ENCODE results near the gene LRIG1. TPM values are rescaled to one million over a fixed set of nuclear protein-coding genes. Genes with fewer than 3 reads are reported as not detected.

The LRIG1 gene
- total RNA-seq, 1 donor, result 14.1 TPM

GRCh38 chr3:66439666-66440344 lies 61.0 kb downstream of the LRIG1 start:
- no peaks in the 10 kb centered on the region for H3K27me3 ChIP-seq (ENCODE audit: insufficient read depth, low read length)
- H3K4me3 ChIP-seq (ENCODE audit: insufficient read depth, low read length), result no peak overlapping the region
- H3K36me3 ChIP-seq (ENCODE audit: insufficient read depth, low read length), result no peaks in the 10 kb centered on the region
- no peak for TF ChIP-seq CTCF (IDR thresholded peaks at IDR 0.05; ENCODE audit: extremely low read depth, low read depth, low read length)
- no peak overlapping the region for H3K27ac ChIP-seq (ENCODE audit: low read depth, low read length)
- no peak overlapping the region for H2AFZ ChIP-seq (ENCODE audit: low read length)
- H3K4me2 ChIP-seq (ENCODE audit: insufficient read depth, low read length), result no peak overlapping the region
- no peaks in the 10 kb centered on the region for H3K79me2 ChIP-seq (ENCODE audit: insufficient read depth, low read length)
- H4K20me1 ChIP-seq (ENCODE audit: insufficient read depth, low read length), result no peaks in the 10 kb centered on the region
- peaks cover 30% of the 10 kb centered on the region for H3K4me1 ChIP-seq (ENCODE audit: insufficient read depth, low read length)
- no peak for DNase-seq (ENCODE audit: insufficient read length, low spot score, missing footprints)
- no peaks in the 10 kb centered on the region for H3K9me3 ChIP-seq (ENCODE audit: low read depth, low read length)

- Histone ChIP-seq H3K36me3 (ENCODE audit: insufficient read depth, low read length) (no peaks in the 10 kb centered on the region), H3K4me1 (ENCODE audit: insufficient read depth, low read length) (peaks cover 25% of the 10 kb centered on the region), H3K79me2 (ENCODE audit: insufficient read depth, low read length) (no peaks in the 10 kb centered on the region), H3K27ac (ENCODE audit: low read depth, low read length) (no peak overlapping the region), H3K4me2 (ENCODE audit: insufficient read depth, low read length) (no peak overlapping the region), H4K20me1 (ENCODE audit: insufficient read depth, low read length) (no peaks in the 10 kb centered on the region), H3K27me3 (ENCODE audit: insufficient read depth, low read length) (no peaks in the 10 kb centered on the region), H2AFZ (ENCODE audit: low read length) (no peak overlapping the region), H3K4me3 (ENCODE audit: insufficient read depth, low read length) (no peak overlapping the region), H3K9me3 (ENCODE audit: low read depth, low read length) (no peaks in the 10 kb centered on the region)
- no peak for TF ChIP-seq CTCF (IDR thresholded peaks at IDR 0.05; ENCODE audit: extremely low read depth, low read depth, low read length)
- no peak for DNase-seq (ENCODE audit: insufficient read length, low spot score, missing footprints)
Measured at GRCh38 chr3:66438046-66438445, 62.8 kb downstream of the LRIG1 start.

GRCh38 chr3:66437341-66437929 lies 63.4 kb downstream of the LRIG1 start:
- no peaks in the 10 kb centered on the region for H4K20me1 ChIP-seq (ENCODE audit: insufficient read depth, low read length)
- H3K4me2 ChIP-seq (ENCODE audit: insufficient read depth, low read length), result no peak overlapping the region
- no peaks in the 10 kb centered on the region for H3K79me2 ChIP-seq (ENCODE audit: insufficient read depth, low read length)
- no peaks in the 10 kb centered on the region for H3K9me3 ChIP-seq (ENCODE audit: low read depth, low read length)
- H3K27me3 ChIP-seq (ENCODE audit: insufficient read depth, low read length), result no peaks in the 10 kb centered on the region
- DNase-seq (ENCODE audit: insufficient read length, low spot score, missing footprints), result no peak
- H2AFZ ChIP-seq (ENCODE audit: low read length), result no peak overlapping the region
- no peak for TF ChIP-seq CTCF (IDR thresholded peaks at IDR 0.05; ENCODE audit: extremely low read depth, low read depth, low read length)
- no peak overlapping the region for H3K27ac ChIP-seq (ENCODE audit: low read depth, low read length)
- H3K4me1 ChIP-seq (ENCODE audit: insufficient read depth, low read length), result peaks cover 19% of the 10 kb centered on the region
- no peaks in the 10 kb centered on the region for H3K36me3 ChIP-seq (ENCODE audit: insufficient read depth, low read length)
- H3K4me3 ChIP-seq (ENCODE audit: insufficient read depth, low read length), result no peak overlapping the region

- no peak for DNase-seq (ENCODE audit: insufficient read length, low spot score, missing footprints)
Measured at GRCh38 chr3:66435989-66436388, 64.8 kb downstream of the LRIG1 start.

More at GRCh38 chr3:66435989-66436388, 64.8 kb downstream of the LRIG1 start:
- Histone ChIP-seq H3K4me2 (ENCODE audit: insufficient read depth, low read length) (no peak overlapping the region), H3K4me3 (ENCODE audit: insufficient read depth, low read length) (no peak overlapping the region), H4K20me1 (ENCODE audit: insufficient read depth, low read length) (no peaks in the 10 kb centered on the region), H2AFZ (ENCODE audit: low read length) (no peak overlapping the region), H3K27me3 (ENCODE audit: insufficient read depth, low read length) (no peaks in the 10 kb centered on the region), H3K9me3 (ENCODE audit: low read depth, low read length) (no peaks in the 10 kb centered on the region), H3K36me3 (ENCODE audit: insufficient read depth, low read length) (no peaks in the 10 kb centered on the region), H3K27ac (ENCODE audit: low read depth, low read length) (no peak overlapping the region), H3K79me2 (ENCODE audit: insufficient read depth, low read length) (no peaks in the 10 kb centered on the region), H3K4me1 (ENCODE audit: insufficient read depth, low read length) (peaks cover 15% of the 10 kb centered on the region)
- no peak for TF ChIP-seq CTCF (IDR thresholded peaks at IDR 0.05; ENCODE audit: extremely low read depth, low read depth, low read length)

All from osteoblast (primary cell).